ENCODE data around the gene CYP26B1.

The CYP26B1 gene

DNA sequence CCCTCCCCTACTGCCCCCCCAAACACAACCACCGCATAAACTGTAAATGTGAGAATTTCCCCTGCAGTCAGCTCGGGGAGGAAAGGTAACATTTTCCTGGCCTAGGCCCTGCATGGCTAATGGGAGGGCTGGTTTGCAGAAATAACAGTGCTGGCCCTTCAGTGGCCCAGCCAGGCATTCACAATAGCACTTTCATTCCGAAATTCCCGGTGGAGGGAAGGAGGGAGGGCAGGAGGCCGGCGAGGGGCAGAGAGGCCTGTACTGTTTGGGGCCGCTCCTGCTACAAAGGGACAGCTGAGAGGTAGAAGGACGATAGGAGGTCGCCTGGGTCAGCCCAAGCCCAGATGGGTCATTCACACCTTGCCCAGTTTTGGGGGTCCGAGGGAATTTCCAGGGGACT is 11.3 kb downstream of the CYP26B1 start:
- Histone ChIP-seq H3K27me3 (ENCODE audit: control insufficient read depth, insufficient read depth, low read length, poor library complexity, severe bottlenecking) (peaks cover 21% of the 10 kb centered on the region), H3K4me1 (ENCODE audit: control insufficient read depth, insufficient read depth, low read length) (peaks cover 36% of the 10 kb centered on the region), H3K36me3 (ENCODE audit: control insufficient read depth, insufficient read depth, low read length) (no peaks in the 10 kb centered on the region), H3K27ac (ENCODE audit: insufficient read depth, low read depth, low read length, poor library complexity, severe bottlenecking) (no peak overlapping the region), H3K4me3 (ENCODE audit: insufficient read depth, low read depth, low read length) (no peak overlapping the region), H3K9me3 (ENCODE audit: control insufficient read depth, low read length) (no peaks in the 10 kb centered on the region)
- WGBS, 2 experiments: 45 to 48% methylated on average over 10 of the region's 10 CpGs

DNA sequence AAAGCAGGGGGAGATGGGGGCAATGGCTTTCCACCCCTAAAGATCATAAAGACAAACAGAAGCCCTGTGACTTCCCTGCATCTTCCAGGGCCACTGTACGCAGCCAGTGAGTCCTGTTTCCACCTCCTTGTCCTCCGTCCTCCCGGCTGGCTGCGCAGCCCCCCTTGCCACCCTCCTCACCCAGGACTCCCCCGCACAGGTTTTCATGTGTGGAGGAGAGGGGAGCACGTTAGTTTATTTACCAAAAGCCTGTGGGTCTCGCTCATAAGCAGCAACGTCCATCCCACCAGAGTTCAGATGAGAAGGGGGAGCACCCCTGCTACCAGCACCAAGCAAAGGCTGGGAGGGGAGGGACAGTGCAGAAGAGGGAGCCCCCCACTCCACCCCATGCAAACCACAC is 11.7 kb downstream of the CYP26B1 start:
- no peak overlapping the region for H3K4me3 ChIP-seq (ENCODE audit: insufficient read depth, low read depth, low read length)
- H3K27ac ChIP-seq (ENCODE audit: insufficient read depth, low read depth, low read length, poor library complexity, severe bottlenecking): no peak overlapping the region
- WGBS, 2 experiments: 93 to 96% methylated on average over 8 of the region's 8 CpGs
- H3K9me3 ChIP-seq (ENCODE audit: control insufficient read depth, low read length): no peaks in the 10 kb centered on the region
- peaks cover 39% of the 10 kb centered on the region for H3K4me1 ChIP-seq (ENCODE audit: control insufficient read depth, insufficient read depth, low read length)
- peaks cover 17% of the 10 kb centered on the region for H3K27me3 ChIP-seq (ENCODE audit: control insufficient read depth, insufficient read depth, low read length, poor library complexity, severe bottlenecking)
- no peaks in the 10 kb centered on the region for H3K36me3 ChIP-seq (ENCODE audit: control insufficient read depth, insufficient read depth, low read length)

- H3K27ac ChIP-seq (ENCODE audit: insufficient read depth, low read depth, low read length, poor library complexity, severe bottlenecking): no peak overlapping the region
- H3K9me3 ChIP-seq (ENCODE audit: control insufficient read depth, low read length): no peaks in the 10 kb centered on the region
- whole genome bisulfite sequencing, 2 experiments: 94 to 96% methylated on average over 19 of the region's 19 CpGs
- peaks cover 9% of the 10 kb centered on the region for H3K27me3 ChIP-seq (ENCODE audit: control insufficient read depth, insufficient read depth, low read length, poor library complexity, severe bottlenecking)
- H3K4me1 ChIP-seq (ENCODE audit: control insufficient read depth, insufficient read depth, low read length): peaks cover 46% of the 10 kb centered on the region
- H3K4me3 ChIP-seq (ENCODE audit: insufficient read depth, low read depth, low read length): no peak overlapping the region
- H3K36me3 ChIP-seq (ENCODE audit: control insufficient read depth, insufficient read depth, low read length): no peaks in the 10 kb centered on the region
Observed at GRCh38 chr2:72134997-72135800, 12.5 kb downstream of the CYP26B1 start.

GRCh38 chr2:72134408-72134996 is 13.2 kb downstream of the CYP26B1 start:
- Histone ChIP-seq H3K27ac (ENCODE audit: insufficient read depth, low read depth, low read length, poor library complexity, severe bottlenecking) (no peak overlapping the region), H3K27me3 (ENCODE audit: control insufficient read depth, insufficient read depth, low read length, poor library complexity, severe bottlenecking) (peaks cover 2% of the 10 kb centered on the region), H3K4me1 (ENCODE audit: control insufficient read depth, insufficient read depth, low read length) (peaks cover 51% of the 10 kb centered on the region), H3K9me3 (ENCODE audit: control insufficient read depth, low read length) (no peaks in the 10 kb centered on the region), H3K36me3 (ENCODE audit: control insufficient read depth, insufficient read depth, low read length) (no peaks in the 10 kb centered on the region), H3K4me3 (ENCODE audit: insufficient read depth, low read depth, low read length) (no peak overlapping the region)
- WGBS, 2 experiments: 89 to 91% methylated on average over 10 of the region's 10 CpGs

DNA sequence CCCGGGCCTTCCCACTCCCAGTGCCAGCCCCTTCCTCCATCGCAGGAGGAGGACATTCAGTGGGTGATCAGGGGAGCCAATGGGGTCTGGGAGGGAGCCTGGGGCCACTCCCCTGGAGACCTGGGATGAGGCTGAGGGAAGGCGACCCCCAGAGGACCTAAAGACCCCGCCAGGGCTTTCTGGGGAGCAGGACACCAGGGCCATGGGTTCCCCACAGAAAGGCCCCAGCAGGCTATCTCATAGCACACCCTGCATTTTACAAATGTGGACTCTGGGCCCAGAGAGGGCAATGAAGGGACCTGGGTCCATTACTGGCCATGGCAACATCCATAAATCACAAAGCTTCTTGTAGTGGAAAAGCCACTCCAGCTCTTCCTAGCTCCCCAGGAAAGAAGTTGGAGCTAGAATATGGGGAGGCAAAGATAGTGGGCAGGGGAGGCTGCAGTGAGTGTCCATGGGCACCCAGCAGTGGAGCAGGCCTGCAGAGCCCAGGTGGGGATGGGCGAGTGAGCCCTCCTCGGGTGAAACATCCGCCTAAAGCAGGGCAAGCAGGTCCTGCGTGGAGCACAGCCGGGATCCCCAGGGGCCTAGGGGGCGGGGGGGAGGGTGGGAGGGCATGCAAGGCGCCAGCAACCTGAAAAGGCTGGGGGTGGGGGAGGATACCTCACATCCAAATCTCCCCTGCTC is 13.8 kb downstream of the CYP26B1 start:
- H3K27me3 ChIP-seq (ENCODE audit: control insufficient read depth, insufficient read depth, low read length, poor library complexity, severe bottlenecking): no peaks in the 10 kb centered on the region
- H3K4me3 ChIP-seq (ENCODE audit: insufficient read depth, low read depth, low read length): no peak overlapping the region
- H3K36me3 ChIP-seq (ENCODE audit: control insufficient read depth, insufficient read depth, low read length): no peaks in the 10 kb centered on the region
- no peaks in the 10 kb centered on the region for H3K9me3 ChIP-seq (ENCODE audit: control insufficient read depth, low read length)
- WGBS, 2 experiments: 81 to 83% methylated on average over 11 of the region's 11 CpGs
- H3K27ac ChIP-seq (ENCODE audit: insufficient read depth, low read depth, low read length, poor library complexity, severe bottlenecking): no peak overlapping the region
- peaks cover 49% of the 10 kb centered on the region for H3K4me1 ChIP-seq (ENCODE audit: control insufficient read depth, insufficient read depth, low read length)

DNA sequence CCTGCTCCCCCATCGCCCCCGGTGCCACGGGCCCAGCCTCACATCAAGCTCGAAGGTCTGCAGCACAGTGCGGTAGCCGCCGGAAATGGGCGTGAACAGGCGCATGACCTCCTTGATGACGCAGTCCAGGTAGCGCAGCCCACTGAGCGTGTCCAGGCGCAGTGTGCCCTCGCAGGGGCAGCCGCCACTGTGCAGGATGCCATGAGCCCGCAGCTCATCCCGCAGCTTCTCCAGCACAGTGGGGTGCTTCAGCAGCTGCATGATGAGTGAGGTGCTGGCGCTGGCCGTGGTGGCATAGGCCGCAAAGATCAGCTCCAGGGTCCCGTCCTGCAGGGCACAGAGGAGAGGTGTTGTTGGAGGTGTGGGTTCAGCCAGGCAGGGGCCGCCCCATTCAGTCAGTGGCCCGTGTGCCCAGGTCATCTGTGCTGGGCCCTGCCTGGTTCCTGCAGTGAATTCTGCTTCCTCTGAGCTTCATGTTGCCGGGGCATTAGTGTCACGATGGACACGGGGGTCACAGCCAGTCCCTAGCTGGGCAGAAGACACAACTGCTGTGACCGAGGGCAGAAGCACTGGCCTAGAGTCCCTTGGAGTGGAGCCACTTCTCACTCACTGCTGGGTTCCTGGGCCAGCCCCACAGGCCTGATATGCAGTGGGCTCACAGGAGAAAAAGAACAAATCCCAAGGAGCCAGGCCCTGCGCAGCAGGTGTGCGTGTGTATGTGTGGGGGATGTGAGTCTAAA is 14.5 kb downstream of the CYP26B1 start:
- H3K4me3 ChIP-seq (ENCODE audit: insufficient read depth, low read depth, low read length): no peak overlapping the region
- H3K9me3 ChIP-seq (ENCODE audit: control insufficient read depth, low read length): no peaks in the 10 kb centered on the region
- no peak overlapping the region for H3K27ac ChIP-seq (ENCODE audit: insufficient read depth, low read depth, low read length, poor library complexity, severe bottlenecking)
- H3K4me1 ChIP-seq (ENCODE audit: control insufficient read depth, insufficient read depth, low read length): peaks cover 49% of the 10 kb centered on the region
- H3K27me3 ChIP-seq (ENCODE audit: control insufficient read depth, insufficient read depth, low read length, poor library complexity, severe bottlenecking): no peaks in the 10 kb centered on the region
- 94 to 95% methylated on average over 29 of the region's 29 CpGs for WGBS, 2 experiments
- H3K36me3 ChIP-seq (ENCODE audit: control insufficient read depth, insufficient read depth, low read length): no peaks in the 10 kb centered on the region

DNA sequence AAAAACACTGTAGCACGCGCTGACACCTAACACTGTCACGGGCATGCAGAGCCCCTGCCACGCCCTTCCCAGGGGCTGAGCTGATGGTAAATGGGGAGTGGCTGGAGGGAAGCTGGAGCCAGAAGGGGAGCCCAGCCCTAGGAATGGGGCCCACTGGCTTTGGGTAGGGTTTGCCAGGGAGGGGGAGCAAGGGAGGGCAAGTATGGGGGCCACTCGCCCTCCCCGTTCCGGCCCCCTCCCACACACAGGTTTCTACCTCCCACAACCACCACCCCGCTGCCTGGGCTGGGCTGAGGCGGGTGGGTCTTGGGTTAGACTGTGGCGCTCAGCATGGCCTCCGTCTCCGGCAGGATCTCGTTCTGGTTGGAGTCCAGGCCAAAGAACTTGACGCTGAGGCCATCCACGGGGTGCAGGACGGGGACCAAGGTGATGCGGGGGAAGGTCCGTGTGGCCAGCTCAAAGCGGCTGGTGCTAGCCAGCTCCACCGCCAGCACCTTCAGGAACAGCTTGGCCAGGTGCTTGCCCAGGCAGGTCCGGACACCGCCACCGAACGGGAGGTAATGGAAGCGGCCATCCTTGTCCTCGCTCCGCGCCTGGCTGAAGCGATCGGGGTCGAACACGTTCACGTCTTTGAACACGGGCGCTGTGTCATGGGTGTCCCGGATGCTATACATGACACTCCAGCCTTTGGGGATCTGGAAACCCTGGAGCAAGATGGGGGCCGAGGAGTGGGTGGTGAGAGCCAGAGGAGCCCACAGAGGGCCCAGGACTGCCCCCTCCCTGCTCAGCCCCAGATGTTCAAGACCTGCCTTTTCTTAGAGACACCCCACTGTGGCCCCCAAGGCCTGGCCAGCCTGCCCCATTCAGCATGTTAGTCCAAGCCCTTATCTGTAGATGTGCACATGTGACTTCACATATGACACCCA is 15.5 kb downstream of the CYP26B1 start:
- Histone ChIP-seq H3K27ac (ENCODE audit: insufficient read depth, low read depth, low read length, poor library complexity, severe bottlenecking) (no peak overlapping the region), H3K9me3 (ENCODE audit: control insufficient read depth, low read length) (no peaks in the 10 kb centered on the region), H3K4me1 (ENCODE audit: control insufficient read depth, insufficient read depth, low read length) (peaks cover 40% of the 10 kb centered on the region), H3K4me3 (ENCODE audit: insufficient read depth, low read depth, low read length) (no peak overlapping the region), H3K36me3 (ENCODE audit: control insufficient read depth, insufficient read depth, low read length) (no peaks in the 10 kb centered on the region), H3K27me3 (ENCODE audit: control insufficient read depth, insufficient read depth, low read length, poor library complexity, severe bottlenecking) (no peaks in the 10 kb centered on the region)
- 94 to 95% methylated on average over 37 of the region's 37 CpGs for WGBS, 2 experiments

DNA sequence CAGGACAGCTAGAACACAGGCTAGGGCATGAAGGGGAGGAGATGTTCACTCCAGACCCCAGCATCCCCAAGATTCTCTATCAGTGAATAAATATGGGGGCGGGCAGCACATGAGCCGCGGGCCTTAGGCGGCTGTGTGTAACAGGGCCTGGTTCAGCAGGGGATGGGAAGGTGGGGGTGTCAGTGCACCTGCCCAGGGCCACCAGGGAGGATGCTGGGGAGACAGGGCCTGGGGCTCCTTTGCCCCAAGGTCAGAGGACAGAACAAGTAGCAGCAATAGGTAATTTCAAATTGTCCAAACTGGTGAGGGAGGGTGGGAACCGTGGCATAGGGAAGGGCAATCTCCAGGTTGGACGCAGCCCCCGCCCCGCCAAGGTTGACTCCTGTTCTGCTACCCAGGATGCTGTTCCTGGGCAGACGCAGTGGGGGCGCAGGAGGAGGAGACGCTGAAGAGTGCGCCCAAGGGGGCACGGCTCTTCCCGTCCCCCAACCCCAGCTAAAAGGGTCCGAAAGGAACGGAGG is 16.2 kb downstream of the CYP26B1 start:
- Histone ChIP-seq H3K9me3 (ENCODE audit: control insufficient read depth, low read length) (no peaks in the 10 kb centered on the region), H3K27me3 (ENCODE audit: control insufficient read depth, insufficient read depth, low read length, poor library complexity, severe bottlenecking) (no peaks in the 10 kb centered on the region), H3K4me3 (ENCODE audit: insufficient read depth, low read depth, low read length) (no peak overlapping the region), H3K27ac (ENCODE audit: insufficient read depth, low read depth, low read length, poor library complexity, severe bottlenecking) (no peak overlapping the region), H3K36me3 (ENCODE audit: control insufficient read depth, insufficient read depth, low read length) (no peaks in the 10 kb centered on the region), H3K4me1 (ENCODE audit: control insufficient read depth, insufficient read depth, low read length) (peaks cover 33% of the 10 kb centered on the region)
- WGBS, 2 experiments: 95 to 96% methylated on average over 16 of the region's 16 CpGs

DNA sequence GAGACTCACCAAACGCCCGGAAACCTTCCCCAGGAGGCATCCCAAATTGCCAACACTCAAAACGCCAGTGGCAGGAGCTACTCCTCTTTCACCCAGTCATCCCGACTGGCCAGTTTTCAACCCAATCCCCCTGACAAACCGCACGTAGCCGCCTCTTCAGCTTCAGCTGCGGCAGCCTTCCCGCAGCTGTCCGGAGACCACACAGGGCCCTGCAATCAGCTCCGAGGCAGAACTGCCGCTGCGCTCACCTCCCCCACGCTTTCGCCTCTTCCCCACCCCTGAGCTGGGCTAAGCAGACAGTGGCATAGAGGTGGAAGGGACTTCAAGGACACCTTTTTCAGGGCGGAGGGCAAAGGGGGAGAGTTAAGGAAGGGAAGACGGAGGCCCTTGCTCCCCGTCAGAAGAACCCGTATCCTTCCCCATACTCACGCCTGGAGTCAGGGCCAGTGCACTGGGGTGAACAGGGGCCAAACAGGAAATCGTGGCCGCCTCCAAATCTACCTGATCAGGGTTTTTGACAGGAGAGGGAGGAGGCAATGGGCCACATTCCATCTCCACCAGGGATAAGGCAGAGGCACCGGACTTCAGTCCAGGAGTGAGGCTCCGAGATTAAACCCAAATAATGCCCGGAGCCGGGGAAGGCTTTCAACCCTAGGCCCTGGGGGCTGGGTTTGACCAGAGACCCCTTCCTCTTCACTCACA is 16.9 kb downstream of the CYP26B1 start:
- Histone ChIP-seq H3K4me3 (ENCODE audit: insufficient read depth, low read depth, low read length) (no peak overlapping the region), H3K27me3 (ENCODE audit: control insufficient read depth, insufficient read depth, low read length, poor library complexity, severe bottlenecking) (no peaks in the 10 kb centered on the region), H3K27ac (ENCODE audit: insufficient read depth, low read depth, low read length, poor library complexity, severe bottlenecking) (no peak overlapping the region), H3K4me1 (ENCODE audit: control insufficient read depth, insufficient read depth, low read length) (peaks cover 26% of the 10 kb centered on the region), H3K9me3 (ENCODE audit: control insufficient read depth, low read length) (no peaks in the 10 kb centered on the region), H3K36me3 (ENCODE audit: control insufficient read depth, insufficient read depth, low read length) (no peaks in the 10 kb centered on the region)
- 48 to 51% methylated on average over 26 of the region's 26 CpGs for WGBS, 2 experiments
